CD4-positive, alpha-beta T cell treated with Interleukin-17A for 4 hours (primary cell): Measurements from ENCODE around the gene EVI5L.
"Not testable (repeated sequence)": the region's sequence is repeated elsewhere in the genome, so short reads cannot be mapped to it uniquely, and the experiment has no call there.

Experiments
- DNase-seq: peaks from one replicate; pipeline ENCODE4 v3.0.0-alpha.2; 2020; ENCODE audit warnings: mixed read lengths

Gene EVI5L

DNA sequence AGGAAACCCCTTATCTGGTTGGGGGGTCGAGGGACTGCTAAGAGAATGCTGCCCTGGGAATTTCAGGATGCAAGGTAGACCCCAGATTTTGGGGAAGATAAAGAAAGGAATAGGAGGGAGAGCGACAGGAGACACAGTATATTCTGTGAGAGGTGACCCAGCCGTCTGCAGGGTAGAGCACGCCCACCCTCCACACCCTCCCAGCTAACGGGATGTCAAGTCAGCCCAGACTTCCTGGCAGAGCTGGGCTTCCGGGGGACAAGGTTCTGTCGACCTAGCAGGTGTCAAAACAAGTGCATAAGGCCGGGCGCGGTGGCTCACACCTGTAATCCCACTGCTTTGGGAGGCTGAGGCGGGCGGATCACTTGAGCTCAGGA, 44.9 kb downstream of the EVI5L start:
- DNase-seq = peak; percentile 25

DNA sequence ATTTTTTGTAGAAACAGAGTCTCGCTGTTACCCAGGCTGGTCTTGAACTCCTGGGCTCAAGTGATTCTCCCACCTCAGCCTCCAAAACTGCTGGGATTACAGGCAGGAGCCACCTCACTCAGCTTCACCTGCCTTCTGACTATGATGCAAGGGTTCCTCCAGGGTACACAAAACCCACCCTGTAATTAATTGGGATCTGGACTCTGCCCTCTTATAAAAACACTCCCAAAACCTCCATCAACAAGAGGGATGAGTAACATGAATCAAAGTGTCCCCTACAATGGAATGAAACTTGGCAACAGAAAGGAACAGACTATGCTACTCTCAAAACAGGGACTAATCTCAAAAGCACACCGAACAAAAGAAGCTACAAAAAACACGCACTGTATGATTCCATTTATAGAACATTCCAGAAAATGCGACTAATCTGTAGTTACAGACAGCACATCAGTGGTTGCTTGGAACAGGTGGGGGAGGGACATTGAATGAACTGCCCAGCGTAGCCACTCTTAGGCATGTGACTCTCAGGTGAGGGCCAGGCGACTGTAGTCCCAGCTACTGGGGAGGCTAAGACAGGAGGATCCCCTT, 47.3 kb downstream of the EVI5L start:
- no peak for DNase-seq

- DNase-seq = no peak
Measured at GRCh38 chr19:7879111-7879807, 49.2 kb downstream of the EVI5L start.

GRCh38 chr19:7879836-7880235, 49.8 kb downstream of the EVI5L start:
- no peak for DNase-seq

DNA sequence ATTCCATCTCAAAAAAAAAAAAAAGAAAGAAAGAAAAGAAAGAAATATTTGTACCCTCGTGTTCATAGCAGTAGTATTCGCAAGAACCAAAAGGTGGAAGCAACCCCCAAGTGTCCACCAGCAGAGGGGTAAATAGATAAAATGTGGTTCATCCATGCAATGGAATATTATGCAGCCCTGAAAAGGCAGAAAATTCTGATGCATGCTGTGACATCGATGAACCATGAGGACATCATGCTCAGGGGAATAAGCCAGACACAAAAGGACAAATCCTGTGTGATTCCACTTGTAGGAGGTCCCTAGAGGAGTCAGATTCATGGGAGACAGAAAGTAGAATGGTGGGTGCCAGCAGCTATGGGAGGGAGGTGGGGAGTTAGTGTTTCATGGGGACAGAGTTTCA, 51.9 kb downstream of the EVI5L start:
- DNase-seq = no peak

- no peak for DNase-seq
Measured at GRCh38 chr19:7883105-7883504, 53.1 kb downstream of the EVI5L start.

DNA sequence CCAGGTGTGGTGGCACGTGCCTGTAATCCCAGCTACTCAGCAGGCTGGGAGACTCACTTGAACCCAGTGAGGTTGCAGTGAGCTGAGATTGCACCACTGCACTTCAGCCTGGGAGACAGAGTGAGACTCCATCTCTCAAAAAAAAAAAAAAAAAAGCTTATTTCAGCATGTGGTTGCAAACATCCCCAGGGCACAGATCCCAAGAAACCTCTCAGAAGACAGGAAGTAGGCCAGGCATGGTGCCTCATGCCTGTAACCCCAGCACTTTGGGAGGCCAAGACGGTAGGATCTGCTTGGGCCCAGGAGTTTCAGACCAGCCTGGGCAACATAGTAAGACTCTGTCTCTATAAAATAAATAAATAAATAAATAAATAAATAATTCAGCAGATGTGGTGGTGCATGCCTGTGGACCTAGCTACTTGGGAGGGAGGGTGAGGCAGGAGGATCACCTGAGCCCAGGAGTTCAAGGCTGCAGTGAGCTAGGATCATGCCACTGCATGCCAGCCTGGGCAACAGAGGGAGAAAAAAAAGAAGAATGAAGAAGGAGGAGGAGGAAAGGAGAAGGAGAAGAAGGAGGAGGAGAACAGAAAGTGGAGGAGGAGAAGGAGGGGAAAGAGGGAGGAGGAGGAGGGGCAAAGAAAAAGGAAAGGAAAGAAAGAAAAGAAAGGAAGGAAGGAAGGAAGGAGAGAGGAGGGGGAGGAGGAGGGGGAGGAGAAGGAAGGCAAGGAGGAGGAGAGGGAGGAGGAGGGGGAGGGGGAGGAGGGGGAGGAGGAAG, 54.0 kb downstream of the EVI5L start:
- no peak for DNase-seq

GRCh38 chr19:7885818-7886217, 55.8 kb downstream of the EVI5L start:
- no peak for DNase-seq

GRCh38 chr19:7887408-7888144, 57.6 kb downstream of the EVI5L start:
- DNase-seq = no peak

DNA sequence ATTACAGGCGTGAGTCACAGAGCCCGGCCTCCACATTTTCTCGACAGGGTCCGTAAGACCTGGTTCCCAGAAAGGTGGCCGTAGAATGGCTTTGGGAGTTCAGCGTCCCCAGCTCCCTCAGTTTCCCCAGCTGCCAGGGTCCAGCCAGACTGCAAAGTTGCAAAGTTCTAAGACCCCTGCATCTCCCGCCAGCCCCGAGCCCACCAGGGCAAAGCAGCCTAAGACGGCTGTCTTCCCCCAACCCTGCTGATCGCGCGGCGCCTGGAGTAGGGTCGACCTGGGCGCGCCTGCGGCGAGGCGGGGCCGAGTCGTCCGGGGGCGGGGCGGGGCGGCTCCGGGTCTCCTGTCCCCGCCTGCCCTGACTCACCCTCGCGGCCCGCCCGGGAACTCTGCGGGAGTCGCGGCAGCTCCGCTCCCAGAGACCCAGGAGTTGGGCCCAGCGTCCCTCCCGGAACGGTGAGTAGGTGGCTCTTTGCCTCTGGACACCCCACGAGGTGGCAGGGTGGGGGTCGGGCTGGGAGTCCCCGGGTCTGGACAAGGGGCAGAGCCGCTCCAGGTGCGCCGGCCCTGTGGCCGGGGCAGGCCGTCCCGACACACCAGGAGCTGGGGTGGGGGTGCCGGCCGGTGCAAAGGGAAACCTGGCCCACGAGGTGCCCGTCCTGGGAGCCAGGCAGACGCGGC, 58.3 kb downstream of the EVI5L start, which contains the start of gene LRRC8E:
LRRC8E (plus strand) TSS at position 366 of the 681 bp plus-strand sequence. CDS start 7,094 bp downstream, outside the sequence.
- DNase-seq = peak; percentile 63

GRCh38 chr19:7888826-7889217, 58.8 kb downstream of the EVI5L start:
- no peak for DNase-seq

DNA sequence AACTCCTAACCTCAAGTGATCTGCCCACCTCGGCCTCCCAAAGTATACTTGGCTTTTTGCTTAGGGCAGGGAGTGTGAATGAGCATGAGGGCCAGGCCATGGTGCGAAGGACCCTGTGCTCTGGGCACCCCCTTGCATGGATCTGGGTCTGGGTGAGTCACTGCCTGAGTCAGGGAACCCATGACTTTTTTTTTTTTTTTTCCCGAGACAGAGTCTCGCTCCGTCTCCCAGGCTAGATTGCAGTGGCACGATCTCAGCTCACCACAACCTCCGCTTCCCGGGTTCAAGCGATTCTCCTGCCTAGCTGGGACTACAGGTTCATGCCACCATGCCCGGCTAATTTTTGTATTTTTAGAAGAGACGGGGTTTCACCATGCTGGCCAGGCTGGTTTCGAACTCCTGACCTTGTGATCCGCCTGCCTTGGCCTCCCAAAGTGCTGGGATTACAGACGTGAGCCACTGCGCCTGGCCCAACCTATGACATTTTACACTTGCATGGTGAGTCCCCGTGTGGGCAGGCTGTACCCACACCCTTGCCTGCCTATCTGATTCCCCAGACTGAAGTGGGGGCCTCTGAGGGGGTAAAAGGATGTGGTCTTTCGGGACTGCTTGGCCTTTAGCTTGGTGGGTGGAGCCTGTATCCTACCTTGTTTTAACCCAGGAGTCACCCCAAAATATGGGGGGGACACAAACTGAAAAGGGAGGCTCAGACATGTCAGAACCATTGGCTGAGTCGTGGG, 63.5 kb downstream of the EVI5L start:
- DNase-seq = not testable (repeated sequence)

GRCh38 chr19:7894612-7895309, 64.7 kb downstream of the EVI5L start:
- DNase-seq = no peak

DNA sequence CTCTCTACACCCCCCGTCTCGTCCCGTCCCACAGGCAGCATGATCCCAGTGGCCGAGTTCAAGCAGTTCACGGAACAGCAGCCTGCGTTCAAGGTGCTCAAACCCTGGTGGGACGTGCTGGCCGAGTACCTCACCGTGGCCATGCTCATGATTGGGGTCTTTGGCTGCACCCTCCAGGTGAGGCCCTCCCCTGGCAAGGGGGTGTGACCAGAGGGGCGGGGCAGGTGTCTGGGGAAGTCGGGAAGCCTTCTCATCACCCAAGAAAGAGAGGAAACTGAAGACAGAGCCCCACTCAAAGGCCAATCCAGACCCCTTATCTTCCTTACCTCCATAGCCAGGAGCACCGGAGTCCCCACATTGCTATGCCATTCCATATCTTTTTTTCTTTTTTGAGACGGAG, 65.5 kb downstream of the EVI5L start:
- DNase-seq = no peak

DNA sequence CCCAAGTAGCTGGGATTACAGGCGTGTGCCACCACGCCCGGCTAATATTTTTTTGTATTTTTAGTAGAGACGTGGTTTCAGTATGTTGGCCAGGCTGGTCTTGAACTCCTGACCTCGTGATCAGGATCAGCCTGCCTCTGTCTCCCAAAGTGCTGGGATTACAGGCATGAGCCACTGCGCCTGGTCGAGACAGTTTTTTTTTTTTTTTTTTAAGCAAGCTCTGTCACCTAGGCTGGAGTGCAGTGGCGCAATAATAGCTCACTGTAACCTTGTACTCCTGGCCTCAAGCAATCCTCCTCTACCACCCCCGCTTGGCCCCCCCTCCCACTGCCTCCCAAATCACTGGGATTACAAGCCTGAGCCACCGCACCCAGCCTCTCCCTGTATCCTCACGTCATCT, 67.3 kb downstream of the EVI5L start:
- no peak for DNase-seq

- DNase-seq = no peak
Measured at GRCh38 chr19:7898967-7899366, 68.9 kb downstream of the EVI5L start.

GRCh38 chr19:7899751-7900378, 69.8 kb downstream of the EVI5L start:
- no peak for DNase-seq

DNA sequence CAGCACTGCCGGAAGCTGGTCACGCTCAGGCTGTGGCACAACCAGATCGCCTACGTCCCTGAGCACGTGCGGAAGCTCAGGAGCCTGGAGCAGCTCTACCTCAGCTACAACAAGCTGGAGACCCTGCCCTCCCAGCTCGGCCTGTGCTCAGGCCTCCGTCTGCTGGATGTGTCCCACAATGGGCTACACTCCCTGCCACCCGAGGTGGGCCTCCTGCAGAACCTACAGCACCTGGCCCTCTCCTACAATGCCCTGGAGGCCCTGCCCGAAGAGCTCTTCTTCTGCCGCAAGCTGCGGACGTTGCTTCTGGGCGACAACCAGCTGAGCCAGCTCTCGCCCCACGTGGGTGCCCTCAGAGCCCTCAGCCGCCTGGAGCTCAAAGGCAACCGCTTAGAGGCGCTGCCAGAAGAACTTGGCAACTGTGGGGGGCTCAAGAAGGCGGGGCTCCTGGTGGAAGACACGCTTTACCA, 70.4 kb downstream of the EVI5L start:
- no peak for DNase-seq

GRCh38 chr19:7900931-7901330, 70.9 kb downstream of the EVI5L start:
- no peak for DNase-seq

DNA sequence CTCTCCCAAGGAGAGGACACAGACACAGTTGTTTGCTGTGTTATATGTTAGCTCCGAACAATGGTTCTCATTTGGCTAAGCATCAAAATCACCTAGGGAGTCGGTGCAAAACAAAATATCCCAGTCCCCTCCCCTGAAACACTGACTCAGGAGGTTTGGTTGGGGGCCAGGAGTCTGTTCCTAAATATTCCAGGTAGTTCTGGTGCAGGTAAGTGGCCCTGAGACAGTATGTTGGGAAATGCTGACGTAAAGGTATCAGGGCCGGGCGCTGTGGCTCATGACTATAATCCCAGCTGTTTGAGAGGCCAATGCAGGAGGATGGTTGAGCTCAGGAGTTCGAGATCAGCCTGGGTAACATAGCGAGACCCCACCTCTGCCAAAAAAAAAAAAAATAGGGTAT, 71.3 kb downstream of the EVI5L start:
- DNase-seq = no peak

GRCh38 chr19:7902796-7903243, 72.8 kb downstream of the EVI5L start:
- no peak for DNase-seq
